Measurements from ENCODE around the gene COBL. TPM values are rescaled to one million over a fixed set of nuclear protein-coding genes. Genes with fewer than 3 reads are reported as not detected.

Gene COBL
- total RNA-seq, 2 donors from 2014 or later, result 36.5 to 46.6 TPM

DNA sequence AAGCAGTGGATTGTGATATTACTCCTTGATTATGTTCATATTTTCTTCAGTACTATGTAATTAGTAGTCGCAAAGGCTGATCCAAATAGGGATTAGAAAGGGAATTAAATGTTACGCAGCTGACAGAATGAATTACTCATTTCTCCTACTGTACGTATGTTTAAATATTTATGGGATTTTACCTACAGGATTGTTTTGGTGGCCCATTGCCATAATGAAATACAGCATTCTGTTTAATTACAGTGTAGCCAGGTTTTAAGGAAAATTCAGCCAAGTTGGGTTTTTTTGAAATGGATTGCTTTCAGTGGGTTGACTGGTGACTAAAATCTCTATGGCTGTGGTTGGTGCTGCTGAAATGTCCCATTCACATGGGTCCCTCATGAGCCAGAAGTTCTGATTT, 336.2 kb downstream of the COBL start:
- no peak overlapping the region for H3K27ac ChIP-seq
- DNase-seq (ENCODE audit: low spot score), result no peak
- H3K27me3 ChIP-seq (replicated peaks; ENCODE audit: insufficient read depth), result no peaks in the 10 kb centered on the region
- no peaks in the 10 kb centered on the region for H3K9me3 ChIP-seq
- intact Hi-C loops (cut with DNase I), result no loop called here
- TF ChIP-seq POLR2AphosphoS5 (IDR thresholded peaks at IDR 0.05) (no peak), CTCF (IDR thresholded peaks at IDR 0.05) (no peak), POLR2A (IDR thresholded peaks at IDR 0.05) (no peak)
- no peak overlapping the region for H3K4me3 ChIP-seq
- WGBS, result 61% methylated on average over 3 of the region's 3 CpGs
- H3K4me1 ChIP-seq (replicated peaks), result no peaks in the 10 kb centered on the region
- no peaks in the 10 kb centered on the region for H3K36me3 ChIP-seq

- H3K4me3 ChIP-seq, result no peak overlapping the region
- no peaks in the 10 kb centered on the region for H3K4me1 ChIP-seq (replicated peaks)
- DNase-seq (ENCODE audit: low spot score), result no peak
- H3K27me3 ChIP-seq (replicated peaks; ENCODE audit: insufficient read depth), result no peaks in the 10 kb centered on the region
- no peak overlapping the region for H3K27ac ChIP-seq
- 78% methylated on average over 2 of the region's 2 CpGs for WGBS
- no peaks in the 10 kb centered on the region for H3K36me3 ChIP-seq
- no peak for TF ChIP-seq POLR2AphosphoS5 (IDR thresholded peaks at IDR 0.05)
- no peak for TF ChIP-seq POLR2A (IDR thresholded peaks at IDR 0.05)
- TF ChIP-seq CTCF (IDR thresholded peaks at IDR 0.05), result no peak
- no peaks in the 10 kb centered on the region for H3K9me3 ChIP-seq
- intact Hi-C loops (cut with DNase I), result no loop called here
Measured at GRCh38 chr7:50978633-50979215, 337.9 kb downstream of the COBL start.

- Histone ChIP-seq H3K27me3 (replicated peaks; ENCODE audit: insufficient read depth) (no peaks in the 10 kb centered on the region), H3K4me3 (no peak overlapping the region), H3K9me3 (no peaks in the 10 kb centered on the region), H3K36me3 (no peaks in the 10 kb centered on the region), H3K4me1 (replicated peaks) (no peaks in the 10 kb centered on the region), H3K27ac (no peak overlapping the region)
- intact Hi-C loops (cut with DNase I), result no loop called here
- 92% methylated on average over 1 of the region's 1 CpG for WGBS
- TF ChIP-seq POLR2AphosphoS5 (IDR thresholded peaks at IDR 0.05) (no peak), POLR2A (IDR thresholded peaks at IDR 0.05) (no peak), CTCF (IDR thresholded peaks at IDR 0.05) (no peak)
- DNase-seq (ENCODE audit: low spot score), result no peak
Measured at GRCh38 chr7:50977421-50977820, 339.2 kb downstream of the COBL start.

GRCh38 chr7:50976064-50976463, 340.5 kb downstream of the COBL start:
- no peaks in the 10 kb centered on the region for H3K9me3 ChIP-seq
- H3K4me3 ChIP-seq, result no peak overlapping the region
- H3K27me3 ChIP-seq (replicated peaks; ENCODE audit: insufficient read depth), result no peaks in the 10 kb centered on the region
- intact Hi-C loops (cut with DNase I), result no loop called here
- no peak for DNase-seq (ENCODE audit: low spot score)
- H3K27ac ChIP-seq, result no peak overlapping the region
- no peak for TF ChIP-seq POLR2AphosphoS5 (IDR thresholded peaks at IDR 0.05)
- TF ChIP-seq POLR2A (IDR thresholded peaks at IDR 0.05), result no peak
- no peak for TF ChIP-seq CTCF (IDR thresholded peaks at IDR 0.05)
- 89% methylated on average over 4 of the region's 4 CpGs for WGBS
- no peaks in the 10 kb centered on the region for H3K4me1 ChIP-seq (replicated peaks)
- no peaks in the 10 kb centered on the region for H3K36me3 ChIP-seq

DNA sequence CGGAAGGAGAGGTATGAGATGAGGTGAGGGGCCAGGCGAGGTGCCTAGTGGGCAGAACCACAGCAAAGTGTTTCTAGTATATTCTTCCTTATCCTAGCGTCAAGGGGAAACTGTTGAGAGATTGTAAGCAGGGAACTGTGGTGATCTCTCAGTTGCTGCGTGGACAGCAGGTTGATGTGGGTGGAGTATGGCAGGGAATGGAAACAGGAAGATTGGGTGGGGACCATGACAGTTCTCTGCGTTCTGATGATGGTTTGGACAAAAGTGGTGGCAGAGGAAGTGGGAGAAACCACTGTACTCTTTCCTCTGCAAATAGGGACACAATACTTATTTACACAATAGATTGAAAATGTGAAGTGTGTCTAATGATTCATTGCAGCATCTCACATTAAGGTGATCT, 342.4 kb downstream of the COBL start:
- no peak for TF ChIP-seq POLR2AphosphoS5 (IDR thresholded peaks at IDR 0.05)
- no peak for TF ChIP-seq CTCF (IDR thresholded peaks at IDR 0.05)
- no peak for TF ChIP-seq POLR2A (IDR thresholded peaks at IDR 0.05)
- WGBS, result 68% methylated on average over 5 of the region's 5 CpGs
- no peaks in the 10 kb centered on the region for H3K9me3 ChIP-seq
- H3K4me3 ChIP-seq, result no peak overlapping the region
- DNase-seq (ENCODE audit: low spot score), result no peak
- intact Hi-C loops (cut with DNase I), result no loop called here
- no peaks in the 10 kb centered on the region for H3K27me3 ChIP-seq (replicated peaks; ENCODE audit: insufficient read depth)
- no peaks in the 10 kb centered on the region for H3K36me3 ChIP-seq
- no peak overlapping the region for H3K27ac ChIP-seq
- H3K4me1 ChIP-seq (replicated peaks), result no peaks in the 10 kb centered on the region

All from prostate gland (tissue), 2 donors.